ENCODE results near the gene MYO15A.

Gene MYO15A

DNA sequence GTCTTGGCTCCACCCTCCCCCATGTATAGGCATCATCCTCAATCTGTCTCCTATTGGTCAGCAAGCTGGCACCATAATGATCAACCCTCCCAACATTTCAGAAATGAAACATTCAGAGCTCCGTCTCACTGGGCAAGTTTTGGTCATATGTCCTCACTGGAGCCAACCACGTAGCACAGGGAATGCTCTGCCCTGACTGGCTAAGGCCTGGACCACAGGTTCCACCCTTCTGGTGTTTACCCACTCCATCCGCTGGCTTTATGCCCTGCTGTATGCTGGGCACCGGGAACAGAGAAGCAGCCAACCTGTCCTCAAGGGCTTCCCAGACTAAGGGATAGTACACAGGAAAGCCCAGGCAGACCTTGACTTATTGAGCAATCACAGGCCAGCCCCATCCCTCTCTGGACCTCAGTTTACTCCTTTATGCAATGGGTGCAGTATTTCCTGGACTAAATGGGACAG lies 20.5 kb downstream of the MYO15A start:
- DNase-seq (ENCODE audit: low read depth in 1 of 2, low spot score in 1 of 2): no peak

DNA sequence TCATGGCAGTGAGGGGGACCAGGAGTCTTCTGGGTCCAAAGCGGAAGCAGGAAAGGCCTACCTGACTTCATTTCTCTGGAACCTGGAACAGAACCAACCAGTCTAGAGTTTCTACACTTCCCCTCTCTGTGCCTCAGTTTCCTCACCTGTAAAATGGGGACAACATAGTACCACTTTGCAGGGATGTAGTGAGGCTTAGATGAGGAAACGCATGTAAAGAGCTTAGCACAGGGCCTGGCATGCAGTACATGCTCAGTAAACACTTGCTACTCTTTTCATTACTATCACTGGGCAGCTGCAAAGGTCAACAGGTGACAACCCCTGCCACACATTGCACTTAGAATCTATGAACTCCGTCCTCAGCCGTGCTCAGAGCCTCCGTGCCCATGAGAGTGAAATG lies 24.2 kb downstream of the MYO15A start:
- no peak for DNase-seq (ENCODE audit: low read depth in 1 of 2, low spot score in 1 of 2)

DNA sequence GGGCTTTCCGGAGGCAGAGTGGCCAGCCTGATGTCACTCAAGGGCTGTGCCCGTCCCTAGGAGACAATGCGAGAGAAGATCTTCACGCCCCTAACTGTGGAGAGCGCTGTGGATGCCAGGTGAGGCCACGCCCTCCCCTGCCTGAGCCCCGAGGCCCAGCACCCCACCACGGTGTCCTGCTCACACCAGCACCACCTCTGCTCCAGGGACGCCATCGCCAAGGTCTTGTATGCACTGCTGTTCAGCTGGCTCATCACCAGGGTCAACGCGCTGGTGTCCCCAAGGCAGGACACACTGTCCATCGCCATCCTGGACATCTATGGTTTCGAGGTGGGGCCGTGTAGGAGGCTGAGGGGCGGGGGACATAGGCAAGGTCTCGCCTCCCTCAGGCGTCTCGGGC lies 27.8 kb downstream of the MYO15A start:
- no peak for DNase-seq (ENCODE audit: low read depth in 1 of 2, low spot score in 1 of 2)

DNA sequence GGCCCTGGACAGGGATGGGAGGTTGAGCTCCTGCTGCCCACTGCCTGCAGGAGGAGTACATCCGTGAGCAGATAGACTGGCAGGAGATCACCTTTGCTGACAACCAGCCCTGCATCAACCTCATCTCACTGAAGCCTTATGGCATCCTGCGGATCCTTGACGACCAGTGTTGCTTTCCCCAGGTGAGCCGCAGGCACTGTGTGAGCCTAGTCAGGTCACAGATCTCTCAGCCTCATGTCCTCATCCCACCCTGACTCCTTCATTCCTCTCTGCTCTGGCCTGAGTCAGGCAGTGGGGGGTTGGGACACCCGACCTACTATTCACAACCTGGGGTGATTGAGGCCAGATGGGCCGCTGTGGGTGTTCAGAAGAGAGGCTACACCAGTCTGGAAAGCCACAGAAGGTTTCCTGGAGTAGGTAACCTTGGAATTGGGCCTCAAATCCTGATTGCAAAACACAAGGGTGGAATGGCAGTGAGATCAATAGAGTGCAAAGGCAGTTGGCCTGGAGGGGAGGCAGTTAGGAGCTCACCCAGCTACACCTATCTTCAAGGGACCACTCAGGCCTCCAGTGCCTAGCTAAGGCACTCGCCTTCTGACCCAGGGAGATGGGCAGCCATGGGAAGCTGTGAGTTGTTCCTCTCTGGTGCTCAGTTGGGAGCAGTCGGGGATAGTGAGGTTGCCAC lies 29.7 kb downstream of the MYO15A start:
- no peak for DNase-seq (ENCODE audit: low read depth in 1 of 2, low spot score in 1 of 2)

DNA sequence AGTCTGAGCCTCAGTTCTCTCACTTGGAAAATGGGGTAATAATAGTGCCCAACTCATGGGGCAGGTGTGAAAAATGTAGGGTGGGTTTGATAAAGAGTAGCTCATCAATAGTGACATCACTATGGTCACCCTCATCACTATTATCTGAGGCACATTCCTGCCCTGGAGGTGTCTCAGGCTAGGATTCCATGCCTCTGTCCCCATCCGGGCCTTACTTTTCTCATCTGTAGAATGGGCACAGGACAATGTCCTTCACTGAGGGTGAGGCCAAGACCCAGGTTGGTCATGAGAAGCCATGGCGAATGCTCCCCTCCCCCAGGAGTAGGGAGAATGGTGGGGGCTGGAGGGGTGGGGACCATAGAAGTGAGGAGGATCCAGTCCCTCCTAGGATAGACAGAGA lies 30.5 kb downstream of the MYO15A start:
- no peak for DNase-seq (ENCODE audit: low read depth in 1 of 2, low spot score in 1 of 2)

DNA sequence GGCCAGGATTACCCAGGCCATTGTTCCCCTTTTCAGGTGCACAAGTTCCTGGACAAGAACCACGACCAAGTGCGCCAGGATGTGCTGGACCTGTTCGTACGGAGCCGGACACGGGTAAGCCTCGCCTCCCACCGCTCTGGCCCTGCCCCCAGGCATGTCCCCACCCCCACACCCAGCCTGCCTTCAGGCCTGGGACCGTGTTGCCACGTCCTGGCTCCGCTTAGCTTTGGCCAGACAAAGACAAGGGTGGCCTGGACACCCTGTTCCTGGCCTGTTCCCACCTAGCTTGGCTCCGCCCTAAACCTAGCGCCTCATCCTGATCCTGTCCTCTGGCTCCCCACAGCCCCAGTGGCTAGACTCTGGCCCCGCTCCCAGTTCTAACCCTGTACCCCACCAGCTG lies 30.9 kb downstream of the MYO15A start:
- no peak for DNase-seq (ENCODE audit: low read depth in 1 of 2, low spot score in 1 of 2)

DNA sequence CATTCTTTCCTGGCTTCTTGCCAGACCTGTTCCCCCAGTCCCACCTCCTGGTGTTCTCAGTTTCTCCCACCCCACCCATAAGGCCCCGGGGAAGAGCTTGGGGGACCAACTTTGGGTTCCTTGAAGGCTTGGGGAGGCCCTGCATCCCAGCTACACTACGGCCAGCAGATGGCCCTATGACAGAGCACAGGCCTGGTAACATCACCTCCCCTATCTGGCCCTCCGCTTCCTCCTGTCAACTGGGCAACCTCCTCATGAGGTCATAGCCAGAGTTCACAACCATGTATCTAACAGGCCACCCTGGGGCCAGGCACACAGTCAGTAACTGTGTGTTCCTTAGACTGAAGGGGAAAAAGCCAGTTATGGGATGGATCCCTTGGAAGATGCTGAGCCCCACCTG lies 31.4 kb downstream of the MYO15A start:
- no peak for DNase-seq (ENCODE audit: low read depth in 1 of 2, low spot score in 1 of 2)

DNA sequence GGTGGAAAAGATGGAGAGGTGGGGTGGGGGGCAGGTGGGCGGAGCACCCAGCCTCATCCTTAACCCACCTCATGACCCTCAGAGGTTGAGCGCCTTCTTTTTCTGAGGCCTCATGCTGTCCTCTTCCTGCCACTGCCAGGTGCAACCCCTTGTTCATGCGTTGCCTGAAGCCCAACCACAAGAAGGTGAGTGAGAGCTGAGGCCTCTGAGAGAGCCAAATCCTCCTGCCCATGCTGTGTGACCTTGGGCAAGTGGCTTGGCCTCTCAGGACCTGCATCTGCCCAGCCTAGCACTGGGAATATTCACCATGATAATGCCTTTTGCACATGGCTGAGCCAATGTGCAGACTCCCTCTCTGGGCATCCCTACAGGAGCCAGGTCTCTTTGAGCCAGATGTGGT lies 32.1 kb downstream of the MYO15A start:
- DNase-seq (ENCODE audit: low read depth in 1 of 2, low spot score in 1 of 2): no peak

DNA sequence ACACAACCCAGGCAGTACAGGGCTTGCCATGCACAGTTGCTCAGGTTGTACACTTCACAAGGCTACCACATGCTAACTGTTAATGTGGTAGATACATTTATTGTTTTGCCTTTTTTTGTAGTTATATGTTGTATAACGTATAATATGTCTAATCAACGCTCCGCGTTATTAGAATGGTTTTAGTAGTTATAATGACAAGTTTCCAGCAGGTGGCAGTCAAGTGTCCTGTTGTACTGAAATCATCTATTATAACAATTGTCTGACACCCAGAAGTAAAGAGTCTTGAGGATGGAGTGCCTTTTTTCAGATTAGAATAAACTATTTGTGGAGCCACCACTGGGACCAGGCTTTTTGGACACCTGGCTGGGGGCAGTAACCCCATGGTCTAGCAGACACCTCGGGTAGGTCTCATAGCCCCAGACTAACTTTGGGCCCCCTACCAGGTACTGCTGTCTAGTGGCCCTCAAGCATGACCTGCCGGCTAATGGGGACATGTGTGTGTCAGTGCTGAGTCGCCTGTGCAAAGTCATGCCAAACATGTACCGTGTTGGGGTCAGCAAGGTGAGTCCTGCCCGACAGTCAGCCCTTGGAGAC lies 32.8 kb downstream of the MYO15A start:
- DNase-seq (ENCODE audit: low read depth in 1 of 2, low spot score in 1 of 2): peak in 1 of 2 donors; percentile 53

- no peak for DNase-seq (ENCODE audit: low read depth in 1 of 2, low spot score in 1 of 2)
These were observed 33.9 kb downstream of the MYO15A start for GRCh38 chr17:18142417-18142816.

DNA sequence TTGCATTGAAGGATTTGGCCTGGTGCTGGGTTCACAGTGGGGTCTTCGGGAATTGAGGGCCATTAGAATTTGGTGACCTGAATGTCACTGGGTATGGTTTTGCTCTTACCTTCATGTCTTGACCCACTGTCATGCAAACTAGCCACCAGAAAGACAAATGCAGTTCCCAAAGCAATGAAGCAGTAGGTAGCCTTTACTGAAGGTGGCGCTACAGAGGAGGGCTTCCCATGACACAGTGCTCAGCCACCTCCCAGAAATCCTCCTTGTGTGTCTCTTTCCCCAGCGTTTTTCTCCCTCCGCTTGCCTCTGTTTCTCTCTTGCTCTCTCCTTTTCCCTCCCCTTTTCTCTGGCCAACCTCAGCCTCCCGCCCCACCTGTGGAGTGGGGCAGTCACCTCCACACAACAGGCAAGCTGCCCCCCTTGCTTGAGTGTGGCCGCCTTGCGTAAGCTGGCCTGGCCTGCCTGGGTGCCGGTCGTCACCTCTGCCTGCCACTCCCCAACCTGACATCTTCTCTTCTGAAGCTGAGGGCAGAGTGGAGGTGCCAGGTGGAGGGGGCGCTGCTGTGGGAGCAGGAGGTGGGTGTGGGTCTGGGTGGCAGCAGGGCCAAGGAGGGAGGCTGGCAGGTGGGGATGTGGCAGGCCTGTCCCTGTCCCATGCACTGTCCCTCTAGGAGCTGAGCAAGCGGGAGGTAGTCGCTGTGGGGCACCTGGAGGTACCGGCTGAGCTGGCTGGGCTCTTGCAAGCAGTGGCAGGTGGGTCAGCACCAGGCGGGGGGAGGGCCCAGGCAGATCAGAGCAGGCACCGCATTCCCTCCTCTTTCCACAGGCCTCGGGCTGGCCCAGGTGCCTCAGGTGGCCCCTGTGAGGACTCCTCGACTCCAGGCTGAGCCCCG lies 34.7 kb downstream of the MYO15A start:
- no peak for DNase-seq (ENCODE audit: low read depth in 1 of 2, low spot score in 1 of 2)

GRCh38 chr17:18144261-18144660 lies 35.7 kb downstream of the MYO15A start:
- DNase-seq (ENCODE audit: low read depth in 1 of 2, low spot score in 1 of 2): no peak

GRCh38 chr17:18144855-18145254 lies 36.3 kb downstream of the MYO15A start:
- DNase-seq (ENCODE audit: low read depth in 1 of 2, low spot score in 1 of 2): no peak

DNA sequence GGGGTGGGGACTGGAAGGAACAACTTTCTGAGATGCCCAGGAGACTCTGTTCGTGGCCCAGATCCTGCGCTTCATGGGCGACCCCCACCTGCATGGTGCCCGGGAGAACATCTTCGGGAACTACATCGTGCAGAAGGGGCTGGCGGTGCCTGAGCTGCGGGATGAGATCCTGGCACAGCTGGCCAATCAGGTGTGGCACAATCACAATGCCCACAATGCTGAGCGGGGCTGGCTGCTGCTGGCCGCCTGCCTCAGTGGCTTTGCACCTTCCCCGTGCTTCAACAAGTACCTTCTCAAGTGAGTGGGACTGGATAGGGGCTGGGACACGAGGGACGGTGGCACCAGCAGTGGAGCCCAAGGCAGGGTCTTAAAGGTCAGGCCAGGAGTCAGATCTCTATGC lies 37.3 kb downstream of the MYO15A start:
- DNase-seq (ENCODE audit: low read depth in 1 of 2, low spot score in 1 of 2): no peak

DNA sequence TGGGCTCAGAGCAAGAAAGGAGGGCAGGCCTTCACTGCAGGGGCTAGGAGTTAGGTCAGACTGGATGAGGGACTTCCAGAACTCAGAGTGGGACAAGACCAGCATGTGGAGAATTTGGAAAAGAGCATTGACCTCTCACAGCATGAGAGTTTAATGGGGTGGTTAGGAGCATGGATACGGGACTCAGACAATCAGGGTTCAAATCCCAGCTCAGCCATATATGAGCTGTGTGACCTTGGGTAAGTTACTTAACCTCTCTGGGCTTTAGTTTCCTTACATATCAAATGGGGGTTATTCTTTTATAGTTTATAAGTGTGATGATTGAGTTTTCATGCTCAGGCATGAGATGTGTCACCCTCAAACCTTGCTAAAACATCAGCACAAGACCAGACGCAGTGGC lies 37.7 kb downstream of the MYO15A start:
- no peak for DNase-seq (ENCODE audit: low read depth in 1 of 2, low spot score in 1 of 2)

DNA sequence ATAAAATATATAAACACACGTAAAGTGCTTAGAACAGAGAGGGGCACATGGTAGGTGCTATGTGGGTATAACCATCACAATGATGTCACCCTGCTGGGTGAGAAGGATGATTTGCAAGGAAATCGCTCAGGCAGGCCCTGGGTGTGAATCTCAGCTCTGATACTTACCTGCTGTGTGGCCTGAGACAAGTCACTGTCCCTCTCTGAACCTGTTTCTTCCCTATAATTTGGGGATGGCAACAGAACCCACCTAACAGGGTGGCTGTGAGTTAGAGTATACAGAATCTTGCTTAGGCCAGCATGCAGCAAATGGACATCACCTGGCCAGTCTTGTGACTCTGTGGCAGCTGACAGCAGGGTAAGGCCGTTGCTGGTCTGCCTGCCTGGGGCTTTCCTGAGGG lies 38.4 kb downstream of the MYO15A start:
- no peak for DNase-seq (ENCODE audit: low read depth in 1 of 2, low spot score in 1 of 2)

GRCh38 chr17:18148586-18148985 lies 40.0 kb downstream of the MYO15A start:
- no peak for DNase-seq (ENCODE audit: low read depth in 1 of 2, low spot score in 1 of 2)

GRCh38 chr17:18151290-18151689 lies 42.7 kb downstream of the MYO15A start:
- DNase-seq (ENCODE audit: low read depth in 1 of 2, low spot score in 1 of 2): no peak

DNA sequence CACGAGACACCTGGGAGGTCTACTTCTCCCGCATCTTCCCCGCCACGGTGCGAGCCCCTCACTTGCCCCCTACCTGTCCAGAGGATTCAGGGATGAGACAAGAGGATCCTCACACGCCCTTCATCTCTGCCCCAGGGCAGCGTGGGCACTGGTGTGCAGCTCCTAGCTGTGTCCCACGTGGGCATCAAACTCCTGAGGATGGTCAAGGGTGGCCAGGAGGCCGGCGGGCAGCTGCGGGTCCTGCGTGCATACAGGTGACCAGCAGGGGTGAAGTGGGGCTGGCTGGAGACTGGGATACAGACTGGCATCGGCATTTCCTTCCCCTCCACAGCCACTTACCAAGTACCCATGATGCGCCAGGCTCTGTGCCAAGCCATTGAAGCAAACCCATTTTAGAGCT lies 46.6 kb downstream of the MYO15A start:
- no peak for DNase-seq (ENCODE audit: low read depth in 1 of 2, low spot score in 1 of 2)

DNA sequence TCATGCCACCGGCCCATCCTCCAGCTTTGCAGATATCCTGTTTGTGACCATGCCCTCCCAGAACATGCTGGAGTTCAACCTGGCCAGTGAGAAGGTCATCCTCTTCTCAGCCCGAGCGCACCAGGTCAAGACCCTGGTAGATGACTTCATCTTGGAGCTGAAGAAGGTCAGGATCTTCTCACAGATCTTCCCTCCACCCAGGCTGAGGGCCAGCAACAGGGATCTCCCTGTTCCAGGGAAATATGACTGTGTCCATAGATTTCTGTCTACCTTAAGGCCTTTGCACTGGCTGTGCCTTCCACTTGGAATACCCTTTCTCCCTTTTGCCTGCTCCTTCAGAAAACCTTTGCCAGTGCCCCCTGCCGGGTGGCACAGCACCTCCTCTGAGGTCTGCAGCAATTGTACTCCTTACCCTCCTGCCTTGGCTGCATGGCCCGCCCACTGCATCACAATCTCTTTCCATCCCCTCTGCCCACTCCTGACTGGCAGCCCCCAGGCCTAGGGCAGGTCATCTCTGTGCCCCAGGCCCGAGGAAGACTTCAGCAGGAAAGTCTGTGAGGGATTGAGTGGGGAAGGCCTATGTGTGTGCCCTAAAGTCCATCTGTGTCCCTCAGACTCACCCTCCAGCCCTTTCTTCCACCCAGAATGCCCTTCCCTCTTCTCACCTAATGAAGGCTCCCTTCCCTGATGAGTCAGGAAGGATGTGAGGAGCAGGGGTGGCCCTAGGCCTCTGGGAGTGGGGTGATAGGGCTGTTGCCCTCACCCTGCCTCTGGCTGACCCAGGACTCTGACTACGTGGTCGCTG lies 47.8 kb downstream of the MYO15A start:
- no peak for DNase-seq (ENCODE audit: low read depth in 1 of 2, low spot score in 1 of 2)

GRCh38 chr17:18156976-18157280 lies 48.4 kb downstream of the MYO15A start:
- no peak for DNase-seq (ENCODE audit: low read depth in 1 of 2, low spot score in 1 of 2)

Measured in activated CD4-positive, alpha-beta T cell treated with anti-CD3 and anti-CD28 coated beads, Interleukin-2, amount 50 U/mL, for 24 hours (primary cell).